Measurements from ENCODE around the gene CCDC180.

- TF ChIP-seq CTCF (IDR thresholded peaks at IDR 0.05; ENCODE audit: insufficient read depth, low read length) (no peak), GABPA (IDR thresholded peaks at IDR 0.05; ENCODE audit: low read depth) (no peak), POLR2AphosphoS5 (IDR thresholded peaks at IDR 0.05; ENCODE audit: low read depth) (no peak), REST (IDR thresholded peaks at IDR 0.05; ENCODE audit: insufficient replicate concordance, low read depth) (no peak)
Measured at GRCh38 chr9:97349400-97349799, 41.9 kb downstream of the CCDC180 start.
